NT2/D1 (cell line): ENCODE results near the gene TNMD.

Source experiments
- SUZ12 ChIP-seq: IDR thresholded peaks from 2 replicates; pipeline ENCODE4 v1.6.1; 2011; ENCODE audit not compliant: insufficient read length, insufficient read depth; ENCODE audit errors: extremely low read depth
- YY1 ChIP-seq: IDR thresholded peaks from 2 replicates; pipeline ENCODE4 v1.6.1; 2011; ENCODE audit not compliant: insufficient read length, insufficient read depth

- no peak for TF ChIP-seq YY1
- no peak for TF ChIP-seq SUZ12
Observed at GRCh38 chrX:100600758-100601157, 16.0 kb downstream of the TNMD start.
